Measurements from ENCODE around the gene DAB1. TPM values are rescaled to one million over a fixed set of nuclear protein-coding genes. Genes with fewer than 3 reads are reported as not detected.
"Not testable (repeated sequence)": the region's sequence is repeated elsewhere in the genome, so short reads cannot be mapped to it uniquely, and the experiment has no call there.

DAB1 gene
- total RNA-seq, 1 donor from 2014 or later: 0.27 TPM

GRCh38 chr1:57348921-57349320 is 74.9 kb downstream of the DAB1 start:
- H3K27me3 Mint-ChIP-seq (ENCODE audit: unreplicated experiment): peaks cover 11% of the 10 kb centered on the region
- no peak overlapping the region for H3K4me3 Mint-ChIP-seq (ENCODE audit: unreplicated experiment)
- no peak overlapping the region for H3K27ac Mint-ChIP-seq (ENCODE audit: unreplicated experiment)
- H3K4me1 Mint-ChIP-seq (ENCODE audit: unreplicated experiment): no peaks in the 10 kb centered on the region
- no peak for DNase-seq (ENCODE audit: extremely low spot score, unreplicated experiment)
- no peaks in the 10 kb centered on the region for H3K9me3 Mint-ChIP-seq (ENCODE audit: unreplicated experiment)
- TF ChIP-seq CTCF (IDR thresholded peaks at IDR 0.05): no peak
- no peaks in the 10 kb centered on the region for H3K36me3 Mint-ChIP-seq (ENCODE audit: unreplicated experiment)

GRCh38 chr1:57345916-57346315 is 77.9 kb downstream of the DAB1 start:
- Mint-ChIP-seq H3K9me3 (ENCODE audit: unreplicated experiment) (no peaks in the 10 kb centered on the region), H3K36me3 (ENCODE audit: unreplicated experiment) (no peaks in the 10 kb centered on the region), H3K27me3 (ENCODE audit: unreplicated experiment) (peaks cover 11% of the 10 kb centered on the region), H3K4me3 (ENCODE audit: unreplicated experiment) (no peak overlapping the region), H3K4me1 (ENCODE audit: unreplicated experiment) (no peaks in the 10 kb centered on the region), H3K27ac (ENCODE audit: unreplicated experiment) (no peak overlapping the region)
- no peak for DNase-seq (ENCODE audit: extremely low spot score, unreplicated experiment)
- no peak for TF ChIP-seq CTCF (IDR thresholded peaks at IDR 0.05)

GRCh38 chr1:57344265-57344664 is 79.6 kb downstream of the DAB1 start:
- H3K9me3 Mint-ChIP-seq (ENCODE audit: unreplicated experiment): no peaks in the 10 kb centered on the region
- H3K27ac Mint-ChIP-seq (ENCODE audit: unreplicated experiment): no peak overlapping the region
- DNase-seq (ENCODE audit: extremely low spot score, unreplicated experiment): no peak
- H3K36me3 Mint-ChIP-seq (ENCODE audit: unreplicated experiment): no peaks in the 10 kb centered on the region
- H3K4me1 Mint-ChIP-seq (ENCODE audit: unreplicated experiment): no peaks in the 10 kb centered on the region
- peaks cover 15% of the 10 kb centered on the region for H3K27me3 Mint-ChIP-seq (ENCODE audit: unreplicated experiment)
- TF ChIP-seq CTCF (IDR thresholded peaks at IDR 0.05): no peak
- no peak overlapping the region for H3K4me3 Mint-ChIP-seq (ENCODE audit: unreplicated experiment)

GRCh38 chr1:57343298-57343915 is 80.5 kb downstream of the DAB1 start:
- not testable (repeated sequence) for H3K36me3 Mint-ChIP-seq (ENCODE audit: unreplicated experiment); DNase-seq (ENCODE audit: extremely low spot score, unreplicated experiment); H3K9me3 Mint-ChIP-seq (ENCODE audit: unreplicated experiment); H3K4me1 Mint-ChIP-seq (ENCODE audit: unreplicated experiment); H3K4me3 Mint-ChIP-seq (ENCODE audit: unreplicated experiment); H3K27ac Mint-ChIP-seq (ENCODE audit: unreplicated experiment)
- peaks cover 12% of the 10 kb centered on the region for H3K27me3 Mint-ChIP-seq (ENCODE audit: unreplicated experiment)

- H3K27me3 Mint-ChIP-seq (ENCODE audit: unreplicated experiment): peaks cover 11% of the 10 kb centered on the region
- no peak for TF ChIP-seq CTCF (IDR thresholded peaks at IDR 0.05)
- H3K36me3 Mint-ChIP-seq (ENCODE audit: unreplicated experiment): no peaks in the 10 kb centered on the region
- DNase-seq (ENCODE audit: extremely low spot score, unreplicated experiment): no peak
- H3K27ac Mint-ChIP-seq (ENCODE audit: unreplicated experiment): no peak overlapping the region
- H3K4me1 Mint-ChIP-seq (ENCODE audit: unreplicated experiment): no peaks in the 10 kb centered on the region
- H3K4me3 Mint-ChIP-seq (ENCODE audit: unreplicated experiment): no peak overlapping the region
- H3K9me3 Mint-ChIP-seq (ENCODE audit: unreplicated experiment): no peaks in the 10 kb centered on the region
Observed at GRCh38 chr1:57341721-57342120, 82.1 kb downstream of the DAB1 start.

Data from osteocyte (in vitro differentiated cells).